Measurements from ENCODE around the gene ADPRHL1.

ADPRHL1 gene

GRCh38 chr13:113452942-113453901 is at the start of gene ADPRHL1:
ADPRHL1 (minus strand) TSS chr13:113453488; CDS start chr13:113453437, 51 bp downstream.
- no peak for DNase-seq (ENCODE audit: low read depth)
- no peak for TF ChIP-seq CTCF (IDR thresholded peaks at IDR 0.05; ENCODE audit: control insufficient read depth, extremely low read depth, insufficient read depth)
- no peak within 1 kb of the TSS for H3K4me3 ChIP-seq (ENCODE audit: low read depth, low read length)

GRCh38 chr13:113502686-113503085 is 49.4 kb upstream of the ADPRHL1 start:
- no peak for DNase-seq (ENCODE audit: low read depth)
- H3K4me3 ChIP-seq (ENCODE audit: low read depth, low read length): no peak overlapping the region
- no peak for TF ChIP-seq CTCF (IDR thresholded peaks at IDR 0.05; ENCODE audit: control insufficient read depth, extremely low read depth, insufficient read depth)

GRCh38 chr13:113500530-113501265 is 47.4 kb upstream of the ADPRHL1 start:
- TF ChIP-seq CTCF (IDR thresholded peaks at IDR 0.05; ENCODE audit: control insufficient read depth, extremely low read depth, insufficient read depth): no peak
- no peak for DNase-seq (ENCODE audit: low read depth)
- H3K4me3 ChIP-seq (ENCODE audit: low read depth, low read length): no peak overlapping the region

- DNase-seq (ENCODE audit: low read depth): no peak
- H3K4me3 ChIP-seq (ENCODE audit: low read depth, low read length): no peak overlapping the region
- no peak for TF ChIP-seq CTCF (IDR thresholded peaks at IDR 0.05; ENCODE audit: control insufficient read depth, extremely low read depth, insufficient read depth)
Observed at GRCh38 chr13:113499936-113500335, 46.6 kb upstream of the ADPRHL1 start.

GRCh38 chr13:113498905-113499304 is 45.6 kb upstream of the ADPRHL1 start:
- H3K4me3 ChIP-seq (ENCODE audit: low read depth, low read length): no peak overlapping the region
- no peak for TF ChIP-seq CTCF (IDR thresholded peaks at IDR 0.05; ENCODE audit: control insufficient read depth, extremely low read depth, insufficient read depth)
- DNase-seq (ENCODE audit: low read depth): no peak

GRCh38 chr13:113497217-113497616 is 43.9 kb upstream of the ADPRHL1 start:
- TF ChIP-seq CTCF (IDR thresholded peaks at IDR 0.05; ENCODE audit: control insufficient read depth, extremely low read depth, insufficient read depth): no peak
- no peak for DNase-seq (ENCODE audit: low read depth)
- H3K4me3 ChIP-seq (ENCODE audit: low read depth, low read length): no peak overlapping the region

Measured in LNCaP clone FGC (cell line).